Thymus (tissue), 11 donors: ENCODE data around the gene KLRF2. TPM values are rescaled to one million over a fixed set of nuclear protein-coding genes. Genes with fewer than 3 reads are reported as not detected.

ENCODE experiments used
- DNase-seq, 9 donors: peaks; one replicate each; pipeline ENCODE4 v3.0.0-alpha.2; 2013; ENCODE audit warnings: low spot score in 9 of 9, low read depth in 6 of 9, missing footprints in 1 of 9
- H3K27ac ChIP-seq, 2 donors: one replicate each; pipeline ENCODE4 v1.5.1; 2013; ENCODE audit warnings: control low read depth in 1 of 2, low read depth in 1 of 2, low read length in 1 of 2, mild to moderate bottlenecking in 1 of 2, moderate library complexity in 1 of 2
- H3K27me3 ChIP-seq, 2 donors: one replicate each; pipeline ENCODE4 v1.5.1; 2013; ENCODE audit warnings: low read length in 1 of 2; ENCODE audit not compliant: control insufficient read depth in 2 of 2, insufficient read depth in 1 of 2
- H3K36me3 ChIP-seq, 2 donors: one replicate each; pipeline ENCODE4 v1.5.1; 2013; ENCODE audit warnings: low read length in 1 of 2, mild to moderate bottlenecking in 1 of 2, moderate library complexity in 1 of 2; ENCODE audit not compliant: control insufficient read depth in 2 of 2, insufficient read depth in 2 of 2
- H3K4me1 ChIP-seq, 2 donors: one replicate each; pipeline ENCODE4 v1.5.1; 2013; ENCODE audit warnings: low read length in 2 of 2; ENCODE audit not compliant: control insufficient read depth in 2 of 2, insufficient read depth in 2 of 2
- H3K4me3 ChIP-seq, 2 donors: one replicate each; pipeline ENCODE4 v1.5.1; 2013; ENCODE audit warnings: low read length in 2 of 2, control low read depth in 1 of 2, mild to moderate bottlenecking in 1 of 2
- H3K9me3 ChIP-seq, 2 donors: one replicate each; pipeline ENCODE4 v1.5.1; 2013; ENCODE audit warnings: low read length in 1 of 2, mild to moderate bottlenecking in 1 of 2; ENCODE audit not compliant: control insufficient read depth in 2 of 2, insufficient read depth in 1 of 2
- WGBS: extraction: QIAGEN DNeasy Blood & Tissue Kit; methylation state at CpG from one replicate; pipeline ENCODE4 v1.1.7; 2013; 5-methylcytosine and 5-hydroxymethylcytosine counted together
- polyA plus RNA-seq: library from polyadenylated mRNA; stranded (reverse); fragments of 200-250 nt; gene quantifications from one replicate; pipeline ENCODE4 v1.2.3, GENCODE V29; 2013
- total RNA-seq: library from RNA; stranded (reverse); fragments of 120-200 nt; gene quantifications from one replicate; pipeline ENCODE4 v1.2.4, GENCODE V29; 2013
- donor health status: healthy.

The KLRF2 gene
- total and polyA plus RNA-seq, 2 donors = 0.11 to 0.76 TPM

DNA sequence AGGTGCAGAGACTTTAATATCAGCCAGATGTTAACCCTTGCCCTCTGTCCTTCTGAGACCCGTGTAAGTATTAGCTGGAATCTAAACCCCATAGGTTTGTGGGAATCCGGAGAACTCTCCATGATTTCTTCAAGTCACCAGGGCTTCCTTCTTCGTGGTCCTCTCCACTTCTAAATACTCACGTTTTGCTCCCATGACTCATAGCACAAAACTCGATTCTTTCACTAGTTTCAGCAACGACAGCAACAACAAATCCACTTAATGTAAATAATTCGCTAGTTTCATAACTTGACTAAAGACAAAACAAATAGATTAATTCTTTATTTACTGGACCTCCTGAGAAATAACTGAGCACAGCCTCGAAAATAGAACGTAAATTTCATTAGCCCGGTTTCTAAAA is 55.3 kb downstream of the KLRF2 start:
- Histone ChIP-seq H3K9me3 (no peaks in the 10 kb centered on the region), H3K4me1 (no peaks in the 10 kb centered on the region), H3K36me3 (no peaks in the 10 kb centered on the region), H3K4me3 (no peak overlapping the region), H3K27me3 (no peaks in the 10 kb centered on the region), H3K27ac (no peak overlapping the region)
- DNase-seq = no peak
- 84% methylated on average over 10 of the region's 10 CpGs for WGBS

DNA sequence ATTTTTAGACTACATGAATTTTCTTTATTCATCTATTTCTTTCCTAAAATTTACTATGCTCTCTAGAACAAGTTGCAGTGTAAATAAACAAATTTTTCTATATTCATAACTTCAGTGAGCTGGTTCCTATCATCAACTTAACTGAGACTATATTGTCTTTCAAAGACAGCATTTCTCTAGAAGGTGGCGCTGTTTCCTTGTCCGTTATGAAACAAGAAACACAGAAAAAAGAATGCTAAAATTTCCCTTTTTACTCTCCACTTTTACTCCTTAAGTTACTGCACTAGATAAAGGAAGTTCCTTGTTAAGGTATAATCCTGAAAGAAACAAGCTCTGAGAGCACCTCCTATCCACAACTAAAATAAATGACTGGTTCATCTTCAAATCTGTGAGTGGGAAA is 59.1 kb downstream of the KLRF2 start:
- H3K27ac ChIP-seq = no peak overlapping the region
- no peaks in the 10 kb centered on the region for H3K27me3 ChIP-seq
- 11% methylated on average over 2 of the region's 2 CpGs for WGBS
- no peaks in the 10 kb centered on the region for H3K36me3 ChIP-seq
- peaks cover 0 to 1% of the 10 kb centered on the region in 2 donors for H3K9me3 ChIP-seq
- H3K4me1 ChIP-seq = peaks cover 0 to 3% of the 10 kb centered on the region in 2 donors
- H3K4me3 ChIP-seq = no peak overlapping the region
- DNase-seq = peak in 1 of 9 donors; percentile 63

DNA sequence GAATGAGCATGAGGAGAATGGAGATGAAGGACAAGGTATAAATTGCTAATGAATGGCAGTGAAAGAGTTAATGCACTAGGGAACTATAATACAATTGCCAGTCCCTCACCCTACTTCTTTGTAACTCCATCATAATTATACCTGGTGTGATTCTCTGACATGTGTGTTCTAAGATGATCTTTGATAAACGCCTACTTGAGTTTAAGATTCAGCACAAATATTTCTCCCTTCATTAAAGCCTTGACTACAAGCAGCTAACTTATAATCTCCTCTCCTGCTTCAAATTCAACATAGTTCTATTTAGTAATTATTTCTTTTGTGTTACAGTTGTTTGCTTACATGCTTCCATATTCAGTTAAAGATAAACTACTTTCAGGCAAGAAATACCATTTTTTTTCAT is 60.5 kb downstream of the KLRF2 start:
- H3K36me3 ChIP-seq = no peaks in the 10 kb centered on the region
- no peak for DNase-seq
- H3K27ac ChIP-seq = no peak overlapping the region
- H3K4me1 ChIP-seq = peaks cover 0 to 3% of the 10 kb centered on the region in 2 donors
- H3K4me3 ChIP-seq = no peak overlapping the region
- WGBS = 88% methylated on average over 1 of the region's 1 CpG
- H3K9me3 ChIP-seq = peaks cover 0 to 1% of the 10 kb centered on the region in 2 donors
- no peaks in the 10 kb centered on the region for H3K27me3 ChIP-seq

DNA sequence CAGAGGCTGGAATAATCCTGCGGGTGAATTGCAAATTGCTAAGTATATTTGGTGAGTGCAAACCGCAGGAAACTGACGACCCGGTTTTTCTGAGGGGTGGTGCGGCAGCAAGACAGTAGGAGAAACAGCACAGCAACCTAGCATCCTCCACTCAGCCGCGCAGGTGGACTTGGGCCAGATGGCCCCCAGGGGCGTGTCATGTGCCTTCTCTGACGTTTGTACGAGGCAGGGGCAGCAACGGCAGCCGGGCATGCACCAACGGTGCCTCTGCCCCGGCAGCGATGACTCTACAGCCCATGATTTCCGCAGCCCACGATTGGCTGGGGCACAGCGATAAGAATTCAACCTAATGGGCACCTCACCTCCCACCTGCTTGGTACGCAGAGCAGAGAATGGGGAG is 62.0 kb downstream of the KLRF2 start:
- Histone ChIP-seq H3K4me3 (peak overlapping the region; percentile 33 to 43), H3K27me3 (no peaks in the 10 kb centered on the region), H3K27ac (peak overlapping the region in 1 of 2 donors; percentile 42), H3K4me1 (peaks cover 0 to 3% of the 10 kb centered on the region in 2 donors), H3K36me3 (no peaks in the 10 kb centered on the region), H3K9me3 (peaks cover 0 to 1% of the 10 kb centered on the region in 2 donors)
- 64% methylated on average over 19 of the region's 19 CpGs for WGBS
- DNase-seq = peak in 1 of 9 donors; percentile 39

DNA sequence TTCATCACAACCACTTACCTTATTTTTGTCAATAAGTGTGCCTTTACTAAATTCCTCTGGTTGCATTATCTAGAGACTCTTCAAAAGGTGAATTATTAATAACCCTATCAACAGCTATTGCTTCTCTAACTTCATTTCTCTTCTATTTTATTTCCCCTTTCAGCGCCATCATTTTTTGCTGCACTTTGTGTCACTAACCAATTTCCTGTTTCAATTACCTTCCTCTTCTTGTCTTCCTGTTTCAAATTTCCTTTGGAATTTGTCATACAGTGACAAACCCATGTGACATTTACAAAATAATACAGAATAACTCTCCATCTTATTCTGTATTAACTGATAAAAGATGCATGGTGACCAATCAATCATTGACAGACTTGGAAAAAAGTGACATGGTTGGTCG is 63.1 kb downstream of the KLRF2 start:
- Histone ChIP-seq H3K36me3 (no peaks in the 10 kb centered on the region), H3K27me3 (no peaks in the 10 kb centered on the region), H3K4me3 (no peak overlapping the region), H3K9me3 (peaks cover 0 to 1% of the 10 kb centered on the region in 2 donors), H3K27ac (no peak overlapping the region), H3K4me1 (peaks cover 0 to 3% of the 10 kb centered on the region in 2 donors)
- 56% methylated on average over 2 of the region's 2 CpGs for WGBS
- DNase-seq = no peak

Other genes starting within 250 kb of the KLRF2 start
- gene CLEC2D, start 211.8 kb upstream of the KLRF2 start, total RNA-seq = 89.3 TPM
- gene CLEC2D, start 211.8 kb upstream of the KLRF2 start, polyA plus RNA-seq = 93.0 TPM
- 4.0 TPM for gene CLECL1, start 148.4 kb upstream of the KLRF2 start, total RNA-seq
- 11.2 TPM for gene CLECL1, start 148.4 kb upstream of the KLRF2 start, polyA plus RNA-seq
- 90.9 TPM for gene CD69, start 120.6 kb upstream of the KLRF2 start, total RNA-seq
- gene CD69, start 120.6 kb upstream of the KLRF2 start, polyA plus RNA-seq = 222 TPM
- 0.80 TPM for gene KLRF1, start 54.0 kb upstream of the KLRF2 start, total RNA-seq
- 3.3 TPM for gene KLRF1, start 54.0 kb upstream of the KLRF2 start, polyA plus RNA-seq
- 29.7 TPM for gene CLEC2B, start 12.1 kb upstream of the KLRF2 start, total RNA-seq
- gene CLEC2B, start 12.1 kb upstream of the KLRF2 start, polyA plus RNA-seq = 42.7 TPM
- not detected for gene CLEC2A, start 50.9 kb downstream of the KLRF2 start, total RNA-seq
- gene CLEC2A, start 50.9 kb downstream of the KLRF2 start, polyA plus RNA-seq = 0.11 TPM
- 2.9 TPM for gene CLEC12A, start 89.9 kb downstream of the KLRF2 start, total RNA-seq
- gene CLEC12A, start 89.9 kb downstream of the KLRF2 start, polyA plus RNA-seq = 6.8 TPM
- 0.19 TPM for gene CLEC1B, start 117.6 kb downstream of the KLRF2 start, total RNA-seq
- 0.48 TPM for gene CLEC1B, start 117.6 kb downstream of the KLRF2 start, polyA plus RNA-seq
- 0.42 TPM for gene CLEC12B, start 129.1 kb downstream of the KLRF2 start, total RNA-seq
- gene CLEC12B, start 129.1 kb downstream of the KLRF2 start, polyA plus RNA-seq = 0.50 TPM
- gene CLEC9A, start 149.2 kb downstream of the KLRF2 start, total RNA-seq = 16.2 TPM
- 12.6 TPM for gene CLEC9A, start 149.2 kb downstream of the KLRF2 start, polyA plus RNA-seq
- gene CLEC1A, start 217.5 kb downstream of the KLRF2 start, total RNA-seq = 42.5 TPM
- 36.0 TPM for gene CLEC1A, start 217.5 kb downstream of the KLRF2 start, polyA plus RNA-seq
- 25.3 TPM for gene CLEC7A, start 248.7 kb downstream of the KLRF2 start, total RNA-seq
- gene CLEC7A, start 248.7 kb downstream of the KLRF2 start, polyA plus RNA-seq = 25.5 TPM